K562 (cell line): ENCODE measurements around the gene FAHD2A.

ENCODE experiments used
- CBX5 ChIP-seq: IDR thresholded peaks from 2 replicates; pipeline ENCODE4 v1.6.1; 2014; ENCODE audit warnings: low read depth, borderline replicate concordance
- CTCF ChIP-seq, 3 experiments: IDR thresholded peaks in 2 of 3; conservative IDR thresholded peaks in 1 of 3; 2 replicates each; pipeline ENCODE4 v1.5.1; 2011 to 2012; ENCODE audit warnings: low read length in 3 of 3, mild to moderate bottlenecking in 3 of 3, control low read depth in 2 of 3, improper control_type of control experiment in 1 of 3, inconsistent platforms in 1 of 3, low read depth in 1 of 3, mixed read lengths in 1 of 3, moderate library complexity in 1 of 3; ENCODE audit not compliant: insufficient read depth in 2 of 3
- EZH2 ChIP-seq: IDR thresholded peaks from 2 replicates; pipeline ENCODE4 v1.6.1; 2012; ENCODE audit warnings: low read depth, mild to moderate bottlenecking, inconsistent platforms, low read length, borderline replicate concordance
- KDM2B ChIP-seq: fragments of 250-450 bp; sonication (Bioruptor Pico); IDR thresholded peaks from 2 replicates; pipeline ENCODE4 v1.8.0; 2021; ENCODE audit warnings: mild to moderate bottlenecking, moderate library complexity
- LEF1 ChIP-seq: fragments of 450-650 bp; IDR thresholded peaks from 2 replicates; pipeline ENCODE4 v1.6.1; 2016; ENCODE audit warnings: mild to moderate bottlenecking
- MTF1 ChIP-seq: fragments of 250-450 bp; sonication (Bioruptor Pico); IDR thresholded peaks from 2 replicates; pipeline ENCODE4 v1.9.0; 2021; ENCODE audit warnings: moderate library complexity, mild to moderate bottlenecking, inconsistent platforms, borderline replicate concordance
- POLR2A ChIP-seq: fragments of 450-650 bp; conservative IDR thresholded peaks from 2 replicates; pipeline ENCODE4 v1.6.1; 2016
- RBBP5 ChIP-seq: fragments of 200-600 bp; sonication (generic); IDR thresholded peaks from 2 replicates; pipeline ENCODE4 v1.6.1; 2012; ENCODE audit warnings: borderline replicate concordance, mild to moderate bottlenecking, low read length, control low read depth, inconsistent platforms; ENCODE audit not compliant: insufficient read depth, poor library complexity, severe bottlenecking

GRCh38 chr2:95386031-95386430, 16.5 kb upstream of the FAHD2A start:
- TF ChIP-seq MTF1 (CRISPR knock-in tag) (no peak), CTCF (IDR thresholded peaks at IDR 0.05 in 2 of 3, conservative IDR thresholded peaks at IDR 0.05 in 1 of 3; ENCODE audit: insufficient read depth in 2 of 3, low read depth in 1 of 3, low read length in 3 of 3) (no peak), KDM2B (CRISPR knock-in tag) (no peak), POLR2A (no peak), RBBP5 (no peak), EZH2 (no peak), LEF1 (no peak), CBX5 (no peak)
